Central memory CD8-positive, alpha-beta T cell (primary cell): ENCODE measurements around the gene ELOVL6.
"Not testable (repeated sequence)": the region's sequence is repeated elsewhere in the genome, so short reads cannot be mapped to it uniquely, and the experiment has no call there.

Experiments used
- ATAC-seq: fragments of 150-1000 bp; cut with Tn5 transposase; replicated peaks from 2 replicates; pipeline ENCODE4 v1.10.0; 2022; ENCODE audit warnings: mild to moderate bottlenecking, moderate FRiP score, moderate number of reproducible peaks; ENCODE audit not compliant: poor library complexity, severe bottlenecking; ENCODE audit errors: extremely low read depth
- DNase-seq, 2 donors: peaks; one replicate each; pipeline ENCODE4 v3.0.0; 2021; ENCODE audit warnings: low spot score in 2 of 2
- H3K27ac Mint-ChIP-seq: one replicate; pipeline ENCODE4 v1.8.0; 2022; ENCODE audit warnings: low read depth, mild to moderate bottlenecking, moderate library complexity, mixed read lengths
- H3K27me3 Mint-ChIP-seq: one replicate; pipeline ENCODE4 v1.8.0; 2022; ENCODE audit warnings: mixed read lengths
- H3K36me3 Mint-ChIP-seq: one replicate; pipeline ENCODE4 v1.8.0; 2022; ENCODE audit warnings: mild to moderate bottlenecking, moderate library complexity, mixed read lengths; ENCODE audit not compliant: insufficient read depth
- H3K4me1 Mint-ChIP-seq: one replicate; pipeline ENCODE4 v1.8.0; 2022; ENCODE audit warnings: mixed read lengths
- H3K4me3 Mint-ChIP-seq: one replicate; pipeline ENCODE4 v1.8.0; 2022; ENCODE audit warnings: mild to moderate bottlenecking, moderate library complexity, mixed read lengths
- H3K9me3 Mint-ChIP-seq: one replicate; pipeline ENCODE4 v1.8.0; 2022; ENCODE audit warnings: mixed read lengths

ELOVL6 gene

GRCh38 chr4:110193822-110194761 is 4.3 kb downstream of the ELOVL6 start:
- Mint-ChIP-seq H3K4me3 (no peak overlapping the region), H3K36me3 (peaks cover 8% of the 10 kb centered on the region), H3K9me3 (no peaks in the 10 kb centered on the region)

GRCh38 chr4:110193287-110193686 is 5.1 kb downstream of the ELOVL6 start:
- not testable (repeated sequence) for H3K9me3 Mint-ChIP-seq, DNase-seq, H3K36me3 Mint-ChIP-seq, ATAC-seq, H3K27me3 Mint-ChIP-seq, H3K4me3 Mint-ChIP-seq
- Mint-ChIP-seq H3K27ac (peak overlapping the region; percentile 29), H3K4me1 (peaks cover 25% of the 10 kb centered on the region)

More at GRCh38 chr4:110193822-110194761, 4.3 kb downstream of the ELOVL6 start:
- Mint-ChIP-seq H3K27ac (peak overlapping the region; percentile 29), H3K27me3 (no peaks in the 10 kb centered on the region), H3K4me1 (peaks cover 32% of the 10 kb centered on the region)
- DNase-seq (peak; percentile 28 to 56), ATAC-seq (peak; percentile 62)

GRCh38 chr4:110190249-110190648 is 8.2 kb downstream of the ELOVL6 start:
- Mint-ChIP-seq H3K4me1 (peaks cover 6% of the 10 kb centered on the region), H3K4me3 (no peak overlapping the region), H3K9me3 (no peaks in the 10 kb centered on the region), H3K36me3 (no peaks in the 10 kb centered on the region), H3K27ac (no peak overlapping the region), H3K27me3 (no peaks in the 10 kb centered on the region)
- DNase-seq (no peak), ATAC-seq (no peak)

- no peaks in the 10 kb centered on the region for H3K36me3 Mint-ChIP-seq
- no peaks in the 10 kb centered on the region for H3K9me3 Mint-ChIP-seq
- DNase-seq, result no peak
Observed at GRCh38 chr4:110188113-110188512, 10.3 kb downstream of the ELOVL6 start.

GRCh38 chr4:110184791-110185155 is 13.6 kb downstream of the ELOVL6 start:
- no peak for DNase-seq
- Mint-ChIP-seq H3K4me3 (no peak overlapping the region), H3K27me3 (no peaks in the 10 kb centered on the region), H3K9me3 (no peaks in the 10 kb centered on the region), H3K36me3 (no peaks in the 10 kb centered on the region), H3K4me1 (peaks cover 6% of the 10 kb centered on the region), H3K27ac (no peak overlapping the region)
- no peak for ATAC-seq

More at GRCh38 chr4:110188113-110188512, 10.3 kb downstream of the ELOVL6 start:
- Mint-ChIP-seq H3K4me1 (peaks cover 6% of the 10 kb centered on the region), H3K4me3 (no peak overlapping the region), H3K27ac (no peak overlapping the region), H3K27me3 (no peaks in the 10 kb centered on the region)
- no peak for ATAC-seq

GRCh38 chr4:110184140-110184790 is 14.2 kb downstream of the ELOVL6 start:
- Mint-ChIP-seq H3K27ac (no peak overlapping the region), H3K4me3 (no peak overlapping the region), H3K4me1 (peaks cover 6% of the 10 kb centered on the region), H3K36me3 (no peaks in the 10 kb centered on the region), H3K9me3 (no peaks in the 10 kb centered on the region), H3K27me3 (no peaks in the 10 kb centered on the region)
- DNase-seq (no peak), ATAC-seq (no peak)

- H3K4me3 Mint-ChIP-seq, result no peak overlapping the region
- H3K4me1 Mint-ChIP-seq, result peaks cover 6% of the 10 kb centered on the region
- ATAC-seq, result no peak
- H3K9me3 Mint-ChIP-seq, result no peaks in the 10 kb centered on the region
- no peaks in the 10 kb centered on the region for H3K27me3 Mint-ChIP-seq
- no peak for DNase-seq
- no peaks in the 10 kb centered on the region for H3K36me3 Mint-ChIP-seq
- H3K27ac Mint-ChIP-seq, result no peak overlapping the region
Observed at GRCh38 chr4:110183643-110184042, 14.8 kb downstream of the ELOVL6 start.

GRCh38 chr4:110183058-110183457 is 15.4 kb downstream of the ELOVL6 start:
- Mint-ChIP-seq H3K4me3 (no peak overlapping the region), H3K36me3 (no peaks in the 10 kb centered on the region), H3K4me1 (peaks cover 6% of the 10 kb centered on the region), H3K9me3 (no peaks in the 10 kb centered on the region), H3K27ac (no peak overlapping the region), H3K27me3 (no peaks in the 10 kb centered on the region)
- no peak for DNase-seq
- ATAC-seq, result no peak

- ATAC-seq (no peak), DNase-seq (no peak)
- Mint-ChIP-seq H3K27me3 (no peaks in the 10 kb centered on the region), H3K4me1 (peaks cover 6% of the 10 kb centered on the region), H3K4me3 (no peak overlapping the region), H3K36me3 (no peaks in the 10 kb centered on the region), H3K9me3 (no peaks in the 10 kb centered on the region), H3K27ac (no peak overlapping the region)
Observed at GRCh38 chr4:110181890-110182289, 16.5 kb downstream of the ELOVL6 start.

GRCh38 chr4:110175634-110176033 is 22.8 kb downstream of the ELOVL6 start:
- no peaks in the 10 kb centered on the region for H3K4me1 Mint-ChIP-seq
- H3K9me3 Mint-ChIP-seq, result no peaks in the 10 kb centered on the region
- H3K36me3 Mint-ChIP-seq, result no peaks in the 10 kb centered on the region
- no peak for ATAC-seq
- no peak overlapping the region for H3K4me3 Mint-ChIP-seq
- H3K27me3 Mint-ChIP-seq, result no peaks in the 10 kb centered on the region
- DNase-seq, result no peak
- no peak overlapping the region for H3K27ac Mint-ChIP-seq

- no peaks in the 10 kb centered on the region for H3K4me1 Mint-ChIP-seq
- no peaks in the 10 kb centered on the region for H3K27me3 Mint-ChIP-seq
- no peak overlapping the region for H3K27ac Mint-ChIP-seq
- H3K4me3 Mint-ChIP-seq, result no peak overlapping the region
- H3K36me3 Mint-ChIP-seq, result no peaks in the 10 kb centered on the region
- DNase-seq (no peak), ATAC-seq (no peak)
- no peaks in the 10 kb centered on the region for H3K9me3 Mint-ChIP-seq
Observed at GRCh38 chr4:110172972-110173371, 25.4 kb downstream of the ELOVL6 start.

- DNase-seq, result no peak
- Mint-ChIP-seq H3K4me3 (no peak overlapping the region), H3K4me1 (no peaks in the 10 kb centered on the region), H3K36me3 (no peaks in the 10 kb centered on the region), H3K9me3 (no peaks in the 10 kb centered on the region), H3K27ac (no peak overlapping the region), H3K27me3 (no peaks in the 10 kb centered on the region)
- no peak for ATAC-seq
Observed at GRCh38 chr4:110171971-110172370, 26.4 kb downstream of the ELOVL6 start.

- Mint-ChIP-seq H3K4me3 (no peak overlapping the region), H3K4me1 (peaks cover 3% of the 10 kb centered on the region), H3K27ac (no peak overlapping the region), H3K36me3 (no peaks in the 10 kb centered on the region), H3K27me3 (no peaks in the 10 kb centered on the region), H3K9me3 (no peaks in the 10 kb centered on the region)
- DNase-seq, result no peak
- no peak for ATAC-seq
Observed at GRCh38 chr4:110170861-110171260, 27.6 kb downstream of the ELOVL6 start.
